Activated T-helper 2 cell treated with anti-CD3 and anti-CD28 coated beads, Interferon-gamma antibody, Interleukin-2, Interleukin-4, amounts not matched to agents 10 μg/mL and 5 μg/mL and 100 μg/mL, durations not matched to agents 14 hours and 24 hours and 36 hours (primary cell): ENCODE results near the gene EMSY. TPM values are rescaled to one million over a fixed set of nuclear protein-coding genes. Genes with fewer than 3 reads are reported as not detected.

ENCODE experiments used
- DNase-seq: peaks from one replicate; pipeline ENCODE4 v3.0.0; 2021; ENCODE audit warnings: low spot score
- H3K27ac Mint-ChIP-seq: one replicate; pipeline ENCODE4 v1.8.0; 2021; ENCODE audit warnings: mixed read lengths
- H3K27me3 Mint-ChIP-seq: one replicate; pipeline ENCODE4 v1.8.0; 2021; ENCODE audit warnings: low read depth, mixed read lengths
- H3K36me3 Mint-ChIP-seq: one replicate; pipeline ENCODE4 v1.8.0; 2021; ENCODE audit warnings: low read depth, mixed read lengths
- H3K4me1 Mint-ChIP-seq: one replicate; pipeline ENCODE4 v1.8.0; 2021; ENCODE audit warnings: low read depth, mixed read lengths
- H3K4me3 Mint-ChIP-seq: one replicate; pipeline ENCODE4 v1.8.0; 2021; ENCODE audit warnings: low read depth, mild to moderate bottlenecking, moderate library complexity, mixed read lengths
- H3K9me3 Mint-ChIP-seq: one replicate; pipeline ENCODE4 v1.8.0; 2021; ENCODE audit warnings: mixed read lengths
- intact Hi-C: fragments of 100-400 bp; cut with micrococcal nuclease; formaldehyde crosslinking; loops from one replicate; pipeline ENCODE4 v1.15.1; 2023
- total RNA-seq: library from RNA; stranded (reverse); gene quantifications from 2 replicates; pipeline ENCODE4 v1.2.3, GENCODE V29; 2022

The EMSY gene
- total RNA-seq, 1 donor from 2014 or later, result 31.5 TPM

DNA sequence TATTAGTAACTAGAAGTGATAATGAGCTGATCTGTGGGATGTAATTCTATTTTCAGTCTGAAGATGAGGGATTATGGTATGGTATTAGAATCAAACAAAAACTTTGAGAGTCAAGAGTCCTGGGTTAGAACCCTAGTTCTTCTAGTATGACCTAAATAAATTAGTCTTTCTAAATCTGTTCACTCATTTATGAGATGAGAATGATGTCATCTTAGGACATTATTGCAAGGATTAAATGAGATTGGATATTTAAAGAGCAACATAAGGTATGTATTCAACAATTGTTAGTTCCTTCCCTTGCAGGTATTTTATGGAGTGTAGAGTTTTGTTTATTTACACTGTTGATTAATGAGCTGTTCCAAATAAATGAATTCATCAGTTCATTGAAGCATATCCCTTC, 21.8 kb downstream of the EMSY start:
- Mint-ChIP-seq H3K27me3 (no peaks in the 10 kb centered on the region), H3K4me1 (peaks cover 2% of the 10 kb centered on the region), H3K27ac (no peak overlapping the region), H3K36me3 (peaks cover 65% of the 10 kb centered on the region), H3K4me3 (no peak overlapping the region), H3K9me3 (no peaks in the 10 kb centered on the region)
- intact Hi-C loops, result no loop called here
- no peak for DNase-seq

DNA sequence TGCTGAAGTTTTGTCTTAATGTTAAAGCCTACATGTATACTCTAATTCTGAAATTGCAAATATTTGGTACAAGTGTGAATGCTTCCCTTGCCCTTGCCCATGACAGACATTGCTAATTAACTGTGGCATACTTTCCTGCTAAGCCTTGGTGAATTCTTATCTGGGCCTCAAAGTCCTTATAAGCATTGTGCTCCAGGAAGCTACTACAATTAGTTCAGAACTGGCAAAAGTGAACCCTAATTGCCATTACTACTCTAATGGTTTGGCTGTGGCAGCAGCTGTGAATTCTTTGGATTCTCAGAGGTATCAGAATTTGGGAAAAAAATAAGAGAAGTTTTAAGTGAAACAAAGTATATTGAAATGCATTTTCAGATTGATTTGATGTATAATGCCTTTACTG, 24.3 kb downstream of the EMSY start:
- H3K4me1 Mint-ChIP-seq, result no peaks in the 10 kb centered on the region
- DNase-seq, result no peak

GRCh38 chr11:76471382-76471781, 26.6 kb downstream of the EMSY start:
- Mint-ChIP-seq H3K27ac (no peak overlapping the region), H3K4me3 (no peak overlapping the region), H3K27me3 (no peaks in the 10 kb centered on the region), H3K36me3 (peaks cover 53% of the 10 kb centered on the region), H3K4me1 (no peaks in the 10 kb centered on the region), H3K9me3 (no peaks in the 10 kb centered on the region)
- intact Hi-C loops, result no loop called here
- DNase-seq, result no peak

More for the DNA sequence above, 24.3 kb downstream of the EMSY start:
- Mint-ChIP-seq H3K9me3 (no peaks in the 10 kb centered on the region), H3K27me3 (no peaks in the 10 kb centered on the region), H3K4me3 (no peak overlapping the region), H3K36me3 (peaks cover 65% of the 10 kb centered on the region), H3K27ac (no peak overlapping the region)
- intact Hi-C loops, result no loop called here

DNA sequence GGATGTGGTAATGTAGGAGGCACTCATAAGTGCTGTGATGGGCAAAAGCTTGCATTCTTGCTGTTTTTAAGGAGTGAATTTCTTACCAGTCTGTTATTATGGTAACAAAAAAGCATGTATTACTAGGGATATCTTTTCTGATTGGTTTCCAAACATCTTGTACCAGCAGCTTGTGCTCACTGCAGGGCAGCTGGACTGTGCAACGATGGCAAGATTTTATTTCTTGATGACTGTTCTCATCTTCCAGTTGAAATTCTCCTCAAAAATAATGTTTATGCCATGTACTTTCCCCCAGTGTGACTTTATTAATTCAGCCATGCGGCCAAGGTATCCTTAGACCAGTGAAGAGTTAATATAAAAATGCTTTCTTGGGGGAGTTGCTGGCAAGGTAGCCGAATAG, 35.4 kb downstream of the EMSY start:
- intact Hi-C loops, result no loop called here
- no peak for DNase-seq
- H3K27me3 Mint-ChIP-seq, result no peaks in the 10 kb centered on the region
- peaks cover 20% of the 10 kb centered on the region for H3K9me3 Mint-ChIP-seq
- peaks cover 61% of the 10 kb centered on the region for H3K36me3 Mint-ChIP-seq
- H3K4me3 Mint-ChIP-seq, result no peak overlapping the region
- no peak overlapping the region for H3K27ac Mint-ChIP-seq
- H3K4me1 Mint-ChIP-seq, result peaks cover 10% of the 10 kb centered on the region

GRCh38 chr11:76491644-76492043, 46.8 kb downstream of the EMSY start:
- Mint-ChIP-seq H3K27me3 (no peaks in the 10 kb centered on the region), H3K27ac (no peak overlapping the region), H3K4me3 (no peak overlapping the region), H3K4me1 (peaks cover 6% of the 10 kb centered on the region), H3K36me3 (peaks cover 30% of the 10 kb centered on the region), H3K9me3 (no peaks in the 10 kb centered on the region)
- intact Hi-C loops, result no loop called here
- no peak for DNase-seq

DNA sequence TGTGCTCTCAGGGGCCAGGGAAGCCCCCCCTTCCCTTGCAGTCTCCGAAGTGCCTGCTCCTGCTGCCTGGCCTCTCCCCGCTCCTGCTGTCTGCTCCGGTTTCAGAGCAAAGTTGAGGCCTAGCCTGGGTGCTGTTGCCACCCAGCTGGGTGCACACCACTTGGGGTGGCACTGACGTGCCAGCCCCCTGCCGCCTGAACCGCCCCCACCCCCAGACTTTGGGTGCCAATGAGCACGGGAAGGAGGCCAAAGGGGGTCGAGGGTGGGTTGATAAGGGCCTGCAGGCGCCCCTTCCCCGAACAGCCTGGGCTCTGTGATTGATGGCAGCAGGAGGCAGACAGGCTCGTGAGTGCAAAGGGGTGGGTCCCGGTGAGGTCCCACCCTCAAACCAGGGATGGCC, 48.2 kb downstream of the EMSY start:
- Mint-ChIP-seq H3K9me3 (no peaks in the 10 kb centered on the region), H3K4me3 (no peak overlapping the region), H3K27me3 (no peaks in the 10 kb centered on the region), H3K36me3 (peaks cover 40% of the 10 kb centered on the region), H3K27ac (no peak overlapping the region), H3K4me1 (peaks cover 6% of the 10 kb centered on the region)
- intact Hi-C loops, result no loop called here
- DNase-seq, result no peak

DNA sequence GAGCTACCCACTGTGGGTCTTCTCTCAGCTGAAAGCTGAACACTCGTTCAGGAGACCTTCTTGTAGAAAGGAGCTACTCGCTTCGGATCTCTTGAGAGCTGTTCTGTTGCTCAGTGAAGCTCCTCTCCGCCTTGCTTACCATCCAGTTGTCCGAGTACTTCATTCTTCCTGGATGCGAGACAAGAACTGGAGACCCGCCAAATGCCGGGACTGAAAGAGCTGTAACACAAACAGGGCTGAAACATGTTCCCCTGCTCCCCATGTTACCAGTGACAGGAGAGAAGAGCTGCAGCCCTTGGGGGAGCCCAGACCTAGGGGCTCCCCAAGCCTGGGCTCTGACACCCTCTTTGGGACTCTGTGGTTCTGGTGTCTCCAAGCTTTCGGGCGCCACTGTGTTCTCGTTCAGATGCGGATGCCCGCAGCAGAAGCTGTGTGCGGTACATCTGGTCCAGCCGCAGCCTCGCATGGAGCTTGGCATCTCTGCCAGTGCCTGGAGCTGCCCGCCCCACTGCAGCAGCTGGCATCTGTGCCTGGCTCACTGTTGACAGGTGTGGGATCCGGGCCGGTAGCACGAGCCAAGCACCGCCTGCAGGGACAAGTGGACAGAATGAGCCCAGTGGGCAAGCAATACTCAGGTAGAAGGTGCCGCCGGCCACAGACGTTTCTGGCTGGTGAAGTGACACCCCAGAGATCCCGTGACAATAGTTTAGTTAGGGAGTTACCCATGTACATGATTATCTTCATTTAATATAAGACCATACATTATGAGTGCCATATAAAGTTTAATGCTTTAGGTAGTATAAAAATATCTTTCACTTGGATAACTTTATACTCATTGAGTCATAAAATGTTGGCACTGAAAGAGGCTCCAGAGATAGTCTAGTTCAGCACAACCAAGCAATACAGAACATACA, 49.1 kb downstream of the EMSY start:
- Mint-ChIP-seq H3K27me3 (no peaks in the 10 kb centered on the region), H3K9me3 (no peaks in the 10 kb centered on the region), H3K27ac (no peak overlapping the region), H3K4me1 (peaks cover 6% of the 10 kb centered on the region), H3K36me3 (peaks cover 37% of the 10 kb centered on the region), H3K4me3 (no peak overlapping the region)
- intact Hi-C loops, result no loop called here
- no peak for DNase-seq

- Mint-ChIP-seq H3K27ac (no peak overlapping the region), H3K9me3 (no peaks in the 10 kb centered on the region), H3K27me3 (no peaks in the 10 kb centered on the region), H3K4me3 (no peak overlapping the region), H3K36me3 (peaks cover 36% of the 10 kb centered on the region), H3K4me1 (peaks cover 4% of the 10 kb centered on the region)
- DNase-seq, result no peak
- intact Hi-C loops, result no loop called here
These were observed 50.2 kb downstream of the EMSY start for GRCh38 chr11:76495019-76495418.

GRCh38 chr11:76496174-76496573, 51.4 kb downstream of the EMSY start:
- H3K36me3 Mint-ChIP-seq, result peaks cover 47% of the 10 kb centered on the region
- H3K27me3 Mint-ChIP-seq, result no peaks in the 10 kb centered on the region
- H3K4me1 Mint-ChIP-seq, result peaks cover 4% of the 10 kb centered on the region
- peaks cover 10% of the 10 kb centered on the region for H3K9me3 Mint-ChIP-seq
- H3K27ac Mint-ChIP-seq, result no peak overlapping the region
- no peak overlapping the region for H3K4me3 Mint-ChIP-seq
- intact Hi-C loops, result no loop called here
- no peak for DNase-seq

- Mint-ChIP-seq H3K27ac (no peak overlapping the region), H3K4me3 (no peak overlapping the region), H3K27me3 (no peaks in the 10 kb centered on the region), H3K4me1 (no peaks in the 10 kb centered on the region), H3K36me3 (peaks cover 57% of the 10 kb centered on the region), H3K9me3 (peaks cover 19% of the 10 kb centered on the region)
- no peak for DNase-seq
- intact Hi-C loops, result no loop called here
These were observed 56.8 kb downstream of the EMSY start for GRCh38 chr11:76501526-76502202.

DNA sequence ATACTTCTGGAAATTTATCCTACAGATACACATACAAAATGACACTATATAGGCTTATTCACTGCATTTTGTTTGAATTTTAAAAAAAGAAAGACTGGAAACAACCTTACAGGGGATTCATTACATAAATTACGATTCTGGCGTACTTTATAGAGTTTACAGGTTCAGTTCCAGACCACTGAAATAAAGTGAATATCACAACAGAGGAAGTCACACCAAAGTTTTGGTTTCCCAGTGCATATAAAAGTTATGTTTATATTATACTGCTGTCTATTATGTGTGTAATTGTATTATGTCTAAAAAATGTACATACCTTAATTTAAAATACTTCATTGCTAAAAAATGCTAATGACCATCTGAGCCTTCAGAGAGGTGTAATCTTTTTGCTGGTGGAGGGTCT, 62.0 kb downstream of the EMSY start:
- DNase-seq, result no peak
- H3K4me3 Mint-ChIP-seq, result no peak overlapping the region
- no peak overlapping the region for H3K27ac Mint-ChIP-seq
- peaks cover 30% of the 10 kb centered on the region for H3K36me3 Mint-ChIP-seq
- H3K9me3 Mint-ChIP-seq, result peaks cover 3% of the 10 kb centered on the region
- intact Hi-C loops, result no loop called here
- no peaks in the 10 kb centered on the region for H3K27me3 Mint-ChIP-seq
- H3K4me1 Mint-ChIP-seq, result no peaks in the 10 kb centered on the region

- peaks cover 19% of the 10 kb centered on the region for H3K36me3 Mint-ChIP-seq
These were observed 65.5 kb downstream of the EMSY start for GRCh38 chr11:76510060-76511047.

More at GRCh38 chr11:76510060-76511047, 65.5 kb downstream of the EMSY start:
- no peak for DNase-seq
- no peaks in the 10 kb centered on the region for H3K27me3 Mint-ChIP-seq
- no peak overlapping the region for H3K4me3 Mint-ChIP-seq
- no peaks in the 10 kb centered on the region for H3K9me3 Mint-ChIP-seq
- H3K4me1 Mint-ChIP-seq, result no peaks in the 10 kb centered on the region
- no peak overlapping the region for H3K27ac Mint-ChIP-seq
- intact Hi-C loops, result loop anchor here (5.0 kb wide), 1 partner anchor 303 kb away; the partner anchor contains the start of gene WNT11
